DOHH2 (cell line): ENCODE data around the gene TPBGL.
"Not testable (repeated sequence)": the region's sequence is repeated elsewhere in the genome, so short reads cannot be mapped to it uniquely, and the experiment has no call there.

Source experiments
- H3F3A ChIP-seq: fragments of 200-600 bp; sonication (generic), shearing (Covaris generic); 2 replicates; pipeline ENCODE4 v1.6.0; 2016; ENCODE audit warnings: antibody characterized with exemption, mild to moderate bottlenecking; ENCODE audit not compliant: control insufficient read depth, insufficient read depth
- H3K27ac ChIP-seq: fragments of 200-600 bp; sonication (generic); 2 replicates; pipeline ENCODE4 v1.5.1; 2014; ENCODE audit warnings: low read depth, mild to moderate bottlenecking, low read length, moderate library complexity
- H3K27me3 ChIP-seq: fragments of 200-600 bp; sonication (generic); 2 replicates; pipeline ENCODE4 v1.6.1; 2014; ENCODE audit warnings: mild to moderate bottlenecking, low read length, mixed read lengths; ENCODE audit not compliant: control insufficient read depth
- H3K36me3 ChIP-seq: fragments of 200-600 bp; sonication (generic); 2 replicates; pipeline ENCODE4 v1.6.1; 2014; ENCODE audit warnings: mild to moderate bottlenecking, low read length, moderate library complexity, mixed read lengths; ENCODE audit not compliant: control insufficient read depth
- H3K4me1 ChIP-seq: fragments of 200-600 bp; sonication (generic); 2 replicates; pipeline ENCODE4 v1.6.1; 2014; ENCODE audit warnings: mild to moderate bottlenecking, low read length, mixed read lengths; ENCODE audit not compliant: control insufficient read depth
- H3K4me2 ChIP-seq: fragments of 200-600 bp; sonication (generic); 2 replicates; pipeline ENCODE4 v1.6.0; 2014; ENCODE audit warnings: mild to moderate bottlenecking, low read length, moderate library complexity
- H3K4me3 ChIP-seq: fragments of 200-600 bp; sonication (generic); 2 replicates; pipeline ENCODE4 v1.5.1; 2014; ENCODE audit warnings: mild to moderate bottlenecking, low read length, mixed read lengths
- H3K79me2 ChIP-seq: fragments of 200-600 bp; sonication (generic); 2 replicates; pipeline ENCODE4 v1.6.1; 2014; ENCODE audit warnings: mild to moderate bottlenecking, low read length, mixed read lengths; ENCODE audit not compliant: control insufficient read depth
- H3K9me2 ChIP-seq: fragments of 200-600 bp; sonication (generic); replicated peaks from 2 replicates; pipeline ENCODE4 v1.6.1; 2014; ENCODE audit warnings: mild to moderate bottlenecking, low read length, mixed read lengths; ENCODE audit not compliant: control insufficient read depth
- H3K9me3 ChIP-seq: fragments of 200-600 bp; sonication (generic); 2 replicates; pipeline ENCODE4 v1.6.1; 2014; ENCODE audit warnings: antibody characterized with exemption, low read length, mixed read lengths; ENCODE audit not compliant: control insufficient read depth, insufficient read depth
- H4K20me1 ChIP-seq: fragments of 200-600 bp; sonication (generic); 2 replicates; pipeline ENCODE4 v1.6.0; 2014; ENCODE audit warnings: low read depth, mild to moderate bottlenecking, antibody characterized with exemption, low read length, moderate library complexity; ENCODE audit not compliant: control insufficient read depth, insufficient read depth
- EZH2phosphoT487 ChIP-seq: fragments of 200-600 bp; sonication (generic); IDR thresholded peaks from 2 replicates; pipeline ENCODE4 v1.6.1; 2017; ENCODE audit warnings: borderline replicate concordance, mild to moderate bottlenecking, antibody characterized with exemption, low read length, moderate library complexity, mixed read lengths
- TF ChIP-seq, protein P1 (sequence below): fragments of 200-600 bp; sonication (generic); IDR thresholded peaks from one replicate; pipeline ENCODE4 v1.5.1; 2014; ENCODE audit warnings: antibody characterized with exemption, mild to moderate bottlenecking, low read depth, low read length; ENCODE audit not compliant: poor library complexity, severe bottlenecking

TPBGL gene

DNA sequence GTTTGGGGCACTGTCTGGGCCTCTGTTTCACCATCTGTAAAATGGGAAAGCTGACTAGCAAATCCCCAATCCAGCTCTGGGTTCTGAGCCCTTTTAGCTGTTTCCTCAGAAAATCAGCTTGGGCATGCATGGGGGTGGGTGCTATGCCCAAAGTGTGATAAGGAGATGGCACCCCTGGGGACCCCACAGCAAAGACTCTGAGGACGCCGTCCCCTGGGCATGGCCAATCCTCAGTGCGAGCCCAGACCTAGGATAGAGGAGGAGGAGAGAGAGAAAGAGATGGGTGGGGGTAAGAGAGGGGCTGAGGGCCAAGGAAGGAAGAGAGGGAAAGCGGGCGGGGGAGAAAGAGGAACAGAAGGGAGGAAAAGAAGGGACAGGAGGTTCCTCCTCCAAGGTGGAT, 31.8 kb downstream of the TPBGL start:
- Histone ChIP-seq H3K4me1 (no peaks in the 10 kb centered on the region), H3K9me2 (no peaks in the 10 kb centered on the region), H3K4me2 (no peak overlapping the region), H3K4me3 (no peak overlapping the region), H3K9me3 (no peaks in the 10 kb centered on the region), H3K79me2 (no peaks in the 10 kb centered on the region), H4K20me1 (no peaks in the 10 kb centered on the region), H3K27ac (no peak overlapping the region), H3K36me3 (no peaks in the 10 kb centered on the region), H3K27me3 (peaks cover 3% of the 10 kb centered on the region; the same call in 1 of the 2 replicates), H3F3A (no peaks in the 10 kb centered on the region)
- TF ChIP-seq, protein P1, sequence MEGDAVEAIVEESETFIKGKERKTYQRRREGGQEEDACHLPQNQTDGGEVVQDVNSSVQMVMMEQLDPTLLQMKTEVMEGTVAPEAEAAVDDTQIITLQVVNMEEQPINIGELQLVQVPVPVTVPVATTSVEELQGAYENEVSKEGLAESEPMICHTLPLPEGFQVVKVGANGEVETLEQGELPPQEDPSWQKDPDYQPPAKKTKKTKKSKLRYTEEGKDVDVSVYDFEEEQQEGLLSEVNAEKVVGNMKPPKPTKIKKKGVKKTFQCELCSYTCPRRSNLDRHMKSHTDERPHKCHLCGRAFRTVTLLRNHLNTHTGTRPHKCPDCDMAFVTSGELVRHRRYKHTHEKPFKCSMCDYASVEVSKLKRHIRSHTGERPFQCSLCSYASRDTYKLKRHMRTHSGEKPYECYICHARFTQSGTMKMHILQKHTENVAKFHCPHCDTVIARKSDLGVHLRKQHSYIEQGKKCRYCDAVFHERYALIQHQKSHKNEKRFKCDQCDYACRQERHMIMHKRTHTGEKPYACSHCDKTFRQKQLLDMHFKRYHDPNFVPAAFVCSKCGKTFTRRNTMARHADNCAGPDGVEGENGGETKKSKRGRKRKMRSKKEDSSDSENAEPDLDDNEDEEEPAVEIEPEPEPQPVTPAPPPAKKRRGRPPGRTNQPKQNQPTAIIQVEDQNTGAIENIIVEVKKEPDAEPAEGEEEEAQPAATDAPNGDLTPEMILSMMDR: no peak
- TF ChIP-seq EZH2phosphoT487: no peak

DNA sequence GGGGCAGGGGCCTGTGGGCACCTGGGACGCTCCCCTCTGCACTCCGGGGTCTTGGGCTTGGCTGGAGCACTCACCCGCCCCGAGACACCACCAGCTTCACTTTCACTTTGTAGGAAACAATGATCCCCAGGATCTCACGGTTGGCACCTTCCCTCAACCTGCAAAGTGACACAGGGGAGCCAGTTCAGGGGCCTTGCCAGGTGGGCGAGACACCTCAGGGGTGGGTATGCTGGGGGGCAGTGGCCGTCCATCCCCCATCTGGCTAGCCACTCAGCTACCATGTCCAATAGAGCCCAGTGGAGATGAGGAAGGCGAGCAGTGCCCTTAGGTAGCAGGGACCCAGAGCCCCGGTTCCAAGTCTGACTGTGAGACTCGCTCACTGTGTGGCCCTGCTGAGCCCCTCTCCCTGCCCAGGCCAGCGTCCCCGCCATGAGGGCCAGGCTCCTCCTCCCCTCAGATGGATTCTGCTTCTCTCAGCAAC, 32.3 kb downstream of the TPBGL start:
- no peak overlapping the region for H3K4me3 ChIP-seq
- peaks cover 3% of the 10 kb centered on the region; the same call in 1 of the 2 replicates for H3K27me3 ChIP-seq
- H3K4me2 ChIP-seq: no peak overlapping the region
- H3K36me3 ChIP-seq: no peaks in the 10 kb centered on the region
- H3K27ac ChIP-seq: no peak overlapping the region
- H3F3A ChIP-seq: no peaks in the 10 kb centered on the region
- no peaks in the 10 kb centered on the region for H3K4me1 ChIP-seq
- no peaks in the 10 kb centered on the region for H3K9me3 ChIP-seq
- no peaks in the 10 kb centered on the region for H3K79me2 ChIP-seq
- no peaks in the 10 kb centered on the region for H3K9me2 ChIP-seq
- TF ChIP-seq, protein P1: no peak
- TF ChIP-seq EZH2phosphoT487: no peak
- no peaks in the 10 kb centered on the region for H4K20me1 ChIP-seq

DNA sequence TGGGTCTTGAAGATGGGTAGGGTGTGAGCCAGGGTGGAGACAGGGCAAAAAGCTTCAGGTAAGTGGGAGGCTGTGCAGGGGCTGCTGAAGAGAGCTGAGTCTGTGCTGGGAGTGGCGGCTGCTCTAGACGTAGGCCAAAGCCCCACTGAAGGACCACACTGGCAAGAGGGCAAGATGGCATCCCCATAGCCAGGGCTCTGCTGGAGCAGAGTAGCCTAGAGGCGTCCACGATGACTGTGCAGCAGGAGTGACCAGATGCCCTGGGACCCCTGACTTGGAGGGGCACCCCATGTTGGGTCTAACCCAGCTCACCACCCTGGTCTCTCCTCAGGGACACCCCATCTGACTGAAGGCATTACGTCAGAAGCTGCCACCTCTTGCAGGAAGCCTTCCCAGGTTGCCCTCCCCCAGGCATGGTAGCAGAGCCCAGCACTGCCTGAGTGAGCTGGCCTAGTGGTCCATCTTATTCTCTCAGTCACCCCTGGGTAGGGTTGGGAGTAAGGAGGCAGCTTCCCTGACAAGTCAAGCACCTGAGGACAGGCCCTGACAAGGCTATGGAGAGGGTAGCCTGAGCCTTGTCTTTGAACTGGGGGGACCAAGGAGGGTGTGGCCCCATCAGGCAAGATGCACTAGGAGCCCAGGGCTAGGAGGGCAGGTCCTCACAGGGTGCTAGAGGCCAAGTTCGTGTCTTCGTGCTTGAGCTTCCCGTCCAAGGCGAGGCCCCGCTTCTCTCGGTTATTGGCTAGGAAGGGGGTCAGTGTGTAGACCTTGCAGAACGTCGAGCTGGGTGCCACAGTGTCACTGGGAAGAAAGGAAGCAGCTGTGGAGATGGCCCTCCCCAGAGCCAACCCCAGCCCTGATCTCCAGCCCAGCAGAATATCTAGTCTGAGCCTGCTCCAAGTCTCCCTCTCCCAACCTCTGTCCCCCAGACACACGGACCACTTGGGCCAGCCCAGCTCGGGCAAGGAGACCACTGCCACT, 33.1 kb downstream of the TPBGL start:
- Histone ChIP-seq H3K79me2 (no peaks in the 10 kb centered on the region), H3K4me3 (no peak overlapping the region), H3K27me3 (peaks cover 3% of the 10 kb centered on the region; the same call in 1 of the 2 replicates), H3K4me1 (no peaks in the 10 kb centered on the region), H3F3A (no peaks in the 10 kb centered on the region), H3K27ac (no peak overlapping the region), H3K4me2 (no peak overlapping the region), H3K9me3 (no peaks in the 10 kb centered on the region), H4K20me1 (no peaks in the 10 kb centered on the region), H3K36me3 (no peaks in the 10 kb centered on the region), H3K9me2 (no peaks in the 10 kb centered on the region)
- TF ChIP-seq EZH2phosphoT487: no peak
- TF ChIP-seq, protein P1: no peak

DNA sequence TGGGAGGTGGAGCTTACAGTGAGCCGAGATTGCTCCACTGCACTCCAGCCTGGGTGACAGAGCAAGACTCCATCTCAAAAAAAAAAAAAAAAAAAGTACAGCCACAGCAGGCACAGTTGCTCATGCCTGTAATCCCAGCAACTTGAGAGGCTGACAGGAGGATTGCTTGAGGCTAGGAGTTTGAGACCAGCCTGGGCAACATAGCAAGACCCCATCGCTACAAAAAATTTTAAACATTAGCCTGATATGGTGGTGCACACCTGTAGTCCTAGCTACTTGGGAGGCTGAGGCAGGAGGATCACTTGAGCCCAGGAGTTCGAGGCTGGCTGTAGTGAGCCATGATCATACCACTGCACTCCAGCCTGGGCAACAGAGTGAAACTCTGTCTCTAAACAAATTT, 34.1 kb downstream of the TPBGL start:
- not testable (repeated sequence) for H4K20me1 ChIP-seq, H3K4me1 ChIP-seq, H3K27me3 ChIP-seq, H3K36me3 ChIP-seq, H3K9me2 ChIP-seq, H3K79me2 ChIP-seq, H3K9me3 ChIP-seq, H3K27ac ChIP-seq, H3K4me3 ChIP-seq, H3K4me2 ChIP-seq, H3F3A ChIP-seq
